HepG2 (cell line): ENCODE data around the gene KSR1. TPM values are rescaled to one million over a fixed set of nuclear protein-coding genes. Genes with fewer than 3 reads are reported as not detected.

Experiments used
- ATAC-seq: fragments of 200-7000 bp; cut with Tn5 transposase; 3 replicates; pipeline ENCODE4 v1.9.1; 2020; ENCODE audit warnings: mild to moderate bottlenecking, moderate library complexity
- BruUV-seq: library from RNA; stranded (reverse); fragments of 400-500 nt; replicated peaks from 2 replicates; lab custom pipeline; 2021; lab: Mats Ljungman, UMichigan
- CTCF ChIA-PET: fragments of 300-600 bp; formaldehyde crosslinking; extraction: SDS; loops from one replicate; lab custom pipeline; 2021; ENCODE audit warnings: low total read pairs, inconsistent platforms, low intra/inter-chr PET ratio; lab: Yijun Ruan, JAX
- POLR2A ChIA-PET: fragments of 350-600 bp; sonication (Branson Sonifier 250); formaldehyde crosslinking; loops from one replicate; lab custom pipeline; 2020; ENCODE audit warnings: antibody characterized with exemption, inconsistent platforms; lab: Yijun Ruan, JAX
- DNase-seq: peaks from one replicate; pipeline ENCODE4 v3.0.0-alpha.2; 2015; ENCODE audit warnings: low spot score
- FAIRE-seq: peaks from 3 replicates; lab custom pipeline; 2011; peaks lifted over from hg19 to GRCh38; lab: Jason Lieb, UNC
- H2AFZ ChIP-seq: one replicate; pipeline ENCODE4 v1.6.1; 2011; ENCODE audit warnings: low read length, inconsistent platforms
- H3K27ac ChIP-seq: fragments of 300-600 bp; 3 replicates; pipeline ENCODE4 v1.8.0; 2011; ENCODE audit warnings: mixed run types, mild to moderate bottlenecking, mixed read lengths, low read length, inconsistent platforms; ENCODE audit not compliant: insufficient read depth; ENCODE audit errors: extremely low read length
- H3K27me3 ChIP-seq, 2 experiments: fragments of 200-600 bp in 1 of 2; 2 replicates in 1 of 2; 3 replicates in 1 of 2; pipeline versions ENCODE4 v1.6.0 to v1.8.0; 2011; ENCODE audit warnings: low read length in 2 of 2, mild to moderate bottlenecking in 2 of 2, moderate library complexity in 2 of 2, inconsistent platforms in 1 of 2; ENCODE audit not compliant: insufficient read depth in 2 of 2, control insufficient read depth in 1 of 2
- H3K36me3 ChIP-seq, 2 experiments: fragments of 200-600 bp in 1 of 2; replicated peaks in 1 of 2; 2 replicates in 1 of 2; 3 replicates in 1 of 2; pipeline versions ENCODE4 v1.5.1 to v1.8.0; 2011; ENCODE audit warnings: low read length in 2 of 2, inconsistent platforms in 1 of 2; ENCODE audit not compliant: insufficient read depth in 2 of 2, control insufficient read depth in 1 of 2
- H3K4me1 ChIP-seq: 2 replicates; pipeline ENCODE4 v1.5.1; 2012; ENCODE audit warnings: low read length, inconsistent platforms; ENCODE audit not compliant: insufficient read depth
- H3K4me2 ChIP-seq: 2 replicates; pipeline ENCODE4 v1.6.0; 2011; ENCODE audit warnings: low read depth, low read length, inconsistent platforms
- H3K4me3 ChIP-seq, 3 experiments: fragments of 200-600 bp in 1 of 3; sonication (generic), shearing (Covaris generic) in 1 of 3; replicated peaks in 1 of 3; 2 replicates each; pipeline ENCODE4 v1.5.1; 2011 to 2016; ENCODE audit warnings: low read length in 3 of 3, inconsistent platforms in 2 of 3, low read depth in 2 of 3, mild to moderate bottlenecking in 2 of 3, control low read depth in 1 of 3, mixed read lengths in 1 of 3; ENCODE audit not compliant: insufficient read depth in 1 of 3
- H3K79me2 ChIP-seq: one replicate; pipeline ENCODE4 v1.6.1; 2011; ENCODE audit warnings: low read length, inconsistent platforms; ENCODE audit not compliant: insufficient read depth
- H3K9ac ChIP-seq: 2 replicates; pipeline ENCODE4 v1.6.0; 2011; ENCODE audit warnings: mild to moderate bottlenecking, low read depth, low read length, inconsistent platforms; ENCODE audit not compliant: insufficient read depth
- H3K9me3 ChIP-seq: 2 replicates; pipeline ENCODE4 v1.5.1; 2012; ENCODE audit warnings: mild to moderate bottlenecking, low read length
- H4K20me1 ChIP-seq: 2 replicates; pipeline ENCODE4 v1.6.0; 2011; ENCODE audit warnings: inconsistent platforms, mild to moderate bottlenecking, low read length, moderate library complexity; ENCODE audit not compliant: insufficient read depth
- JUND ChIP-seq: sonication (generic); formaldehyde crosslinking; IDR thresholded peaks from 2 replicates; pipeline ENCODE4 v1.8.0; 2022; ENCODE audit warnings: mild to moderate bottlenecking, missing genetic modification reagents
- KDM5A ChIP-seq: fragments of 200-600 bp; sonication (generic); IDR thresholded peaks from 2 replicates; pipeline ENCODE4 v1.7.0; 2018; ENCODE audit warnings: antibody characterized with exemption, mild to moderate bottlenecking, low read length, borderline replicate concordance
- KLF16 ChIP-seq, 2 experiments: sonication (generic) in 1 of 2; formaldehyde crosslinking in 1 of 2; IDR thresholded peaks; 2 replicates each; pipeline versions ENCODE4 v1.6.1 to v1.8.0; 2016 to 2023; ENCODE audit warnings: missing genetic modification reagents in 2 of 2, missing compliant biosample characterization in 1 of 2
- RAD21 ChIP-seq: fragments of 450-650 bp; formaldehyde crosslinking; IDR thresholded peaks from 2 replicates; pipeline ENCODE4 v1.5.0; 2020; ENCODE audit warnings: mild to moderate bottlenecking
- SETDB1 ChIP-seq: sonication (generic); formaldehyde crosslinking; IDR thresholded peaks from 2 replicates; pipeline ENCODE4 v1.5.1; 2020; ENCODE audit warnings: missing genetic modification reagents, mild to moderate bottlenecking, borderline replicate concordance
- ZBTB20 ChIP-seq: sonication (generic); formaldehyde crosslinking; IDR thresholded peaks from 2 replicates; pipeline ENCODE4 v1.8.1; 2023; ENCODE audit warnings: missing genetic modification reagents, low read depth, mild to moderate bottlenecking, borderline replicate concordance
- ZFAT ChIP-seq: sonication (generic); formaldehyde crosslinking; conservative IDR thresholded peaks from 2 replicates; pipeline ENCODE4 v1.8.1; 2023; ENCODE audit warnings: missing genetic modification reagents, inconsistent platforms
- ZNF124 ChIP-seq: sonication (generic); formaldehyde crosslinking; IDR thresholded peaks from 2 replicates; pipeline ENCODE4 v1.4.0; 2020; ENCODE audit warnings: missing genetic modification reagents
- ZNF501 ChIP-seq: sonication (generic); formaldehyde crosslinking; IDR thresholded peaks from 2 replicates; pipeline ENCODE4 v1.5.1; 2020; ENCODE audit warnings: mild to moderate bottlenecking, moderate library complexity, missing genetic modification reagents
- ZNF549 ChIP-seq: sonication (generic); formaldehyde crosslinking; IDR thresholded peaks from 2 replicates; pipeline ENCODE4 v1.5.0; 2020; ENCODE audit warnings: missing genetic modification reagents
- ZNF569 ChIP-seq: sonication (generic); formaldehyde crosslinking; IDR thresholded peaks from 2 replicates; pipeline ENCODE4 v1.5.0; 2020; ENCODE audit warnings: mild to moderate bottlenecking, missing genetic modification reagents, moderate library complexity, borderline replicate concordance
- ZNF75D ChIP-seq: sonication (generic); formaldehyde crosslinking; IDR thresholded peaks from 2 replicates; pipeline ENCODE4 v1.8.1; 2023; ENCODE audit warnings: missing genetic modification reagents, mild to moderate bottlenecking, borderline replicate concordance
- ZNF761 ChIP-seq: sonication (generic); formaldehyde crosslinking; conservative IDR thresholded peaks from 2 replicates; pipeline ENCODE4 v1.4.0; 2020; ENCODE audit warnings: mild to moderate bottlenecking, missing genetic modification reagents
- ZSCAN20 ChIP-seq: sonication (generic); formaldehyde crosslinking; IDR thresholded peaks from 2 replicates; pipeline ENCODE4 v1.4.0; 2020; ENCODE audit warnings: missing genetic modification reagents, mild to moderate bottlenecking, borderline replicate concordance
- WGBS: methylation state at CpG from one replicate; pipeline ENCODE4 v1.1.6; 2017; ENCODE audit warnings: low lambda C conversion rate; 5-methylcytosine and 5-hydroxymethylcytosine counted together
- in situ Hi-C: cut with HindIII; loops from 2 replicates; pipeline ENCODE4 v1.10.0; 2017; ENCODE audit warnings: low pct_unique_long_range_greater_than_20kb; ENCODE audit not compliant: extremely low pct_ligation_motif_present
- intact Hi-C: fragments of 100-400 bp; cut with micrococcal nuclease; formaldehyde crosslinking; loops from one replicate; pipeline ENCODE4 v1.10.0; 2022; ENCODE audit not compliant: unreplicated experiment
- polyA plus RNA-seq, 8 experiments: library from polyadenylated mRNA; depleted of rRNA in 3 of 8; stranded (reverse) in 7 of 8; unstranded in 1 of 8; fragments of >200 nt; fragmentation: Illumina TruSeq in 4 of 8; extraction: Trizol in 4 of 8; gene quantifications; 2 replicates each; pipeline versions ENCODE4 v1.2.1 to v1.2.3, GENCODE V29; 2011 to 2016; ENCODE audit warnings: low read depth in 4 of 8, missing spikeins in 1 of 8, mixed read lengths in 1 of 8; ENCODE audit not compliant: insufficient read depth in 1 of 8
- total RNA-seq, 5 experiments: library from RNA; depleted of rRNA; stranded (reverse); fragments of >200 nt; fragmentation: Illumina TruSeq; extraction: Trizol; gene quantifications; 2 replicates each; pipeline ENCODE4 v1.2.3, GENCODE V29; 2016; ENCODE audit warnings: low read depth in 1 of 5
- TF ChIP-seq, protein P1 (sequence below): sonication (generic); formaldehyde crosslinking; IDR thresholded peaks from 2 replicates; pipeline ENCODE4 v1.9.0; 2022; ENCODE audit warnings: low read depth, missing genetic modification reagents

Gene KSR1
- total and polyA plus RNA-seq, 2 of the 13 experiments (the other 11 are each of a cell fraction or from before 2014, with no cell fraction given): 10.1 to 16.6 TPM

DNA sequence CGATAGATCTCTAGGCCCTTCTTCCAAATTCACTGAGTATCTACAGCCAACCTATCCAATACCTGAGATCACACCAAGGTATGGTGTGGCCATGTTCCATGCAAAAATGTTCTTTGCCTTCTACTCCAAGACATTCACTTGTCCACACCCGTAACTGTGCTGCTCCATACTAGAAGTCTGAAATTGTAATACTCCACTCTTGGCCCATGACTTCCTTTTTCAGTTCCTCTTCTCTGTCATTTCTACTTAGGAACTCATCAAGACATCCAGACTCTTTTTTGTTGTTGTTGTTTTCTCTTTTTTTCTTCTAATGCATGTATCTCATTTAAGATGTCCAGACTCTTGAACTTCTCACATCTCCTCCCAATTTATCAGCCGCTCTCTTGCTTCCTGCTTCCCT, 42.5 kb upstream of the KSR1 start:
- CTCF ChIA-PET: no interaction called here
- no peaks in the 10 kb centered on the region for H3K79me2 ChIP-seq
- no peaks in the 10 kb centered on the region for H3K36me3 ChIP-seq
- intact Hi-C loops: no loop called here
- peaks cover 4% of the 10 kb centered on the region; the same call in 1 of the 2 replicates for H3K4me1 ChIP-seq
- no peaks in the 10 kb centered on the region for H4K20me1 ChIP-seq
- H3K9ac ChIP-seq: no peak overlapping the region
- H3K27me3 ChIP-seq: peaks cover 1 to 10% of the 10 kb centered on the region in 2 experiments; a peak in 3 of 5 replicates
- H3K4me2 ChIP-seq: no peak overlapping the region
- 46% methylated on average over 3 of the region's 3 CpGs for WGBS
- no peak for ATAC-seq
- H3K9me3 ChIP-seq: no peaks in the 10 kb centered on the region
- no TSS peak for BruUV-seq
- TF ChIP-seq ZSCAN20 (CRISPR knock-in tag) (no peak), ZBTB20 (CRISPR knock-in tag) (no peak), ZNF549 (CRISPR knock-in tag) (no peak), ZNF124 (CRISPR knock-in tag) (no peak), ZNF761 (CRISPR knock-in tag) (no peak), ZNF501 (CRISPR knock-in tag) (no peak), RAD21 (CRISPR knock-in tag) (no peak), SETDB1 (CRISPR knock-in tag) (no peak), KLF16 (CRISPR knock-in tag; IDR thresholded peaks at IDR 0.05) (no peak), JUND (CRISPR knock-in tag) (no peak), ZFAT (CRISPR knock-in tag) (no peak), KDM5A (no peak), ZNF569 (CRISPR knock-in tag) (no peak), ZNF75D (CRISPR knock-in tag) (no peak)
- TF ChIP-seq, protein P1, sequence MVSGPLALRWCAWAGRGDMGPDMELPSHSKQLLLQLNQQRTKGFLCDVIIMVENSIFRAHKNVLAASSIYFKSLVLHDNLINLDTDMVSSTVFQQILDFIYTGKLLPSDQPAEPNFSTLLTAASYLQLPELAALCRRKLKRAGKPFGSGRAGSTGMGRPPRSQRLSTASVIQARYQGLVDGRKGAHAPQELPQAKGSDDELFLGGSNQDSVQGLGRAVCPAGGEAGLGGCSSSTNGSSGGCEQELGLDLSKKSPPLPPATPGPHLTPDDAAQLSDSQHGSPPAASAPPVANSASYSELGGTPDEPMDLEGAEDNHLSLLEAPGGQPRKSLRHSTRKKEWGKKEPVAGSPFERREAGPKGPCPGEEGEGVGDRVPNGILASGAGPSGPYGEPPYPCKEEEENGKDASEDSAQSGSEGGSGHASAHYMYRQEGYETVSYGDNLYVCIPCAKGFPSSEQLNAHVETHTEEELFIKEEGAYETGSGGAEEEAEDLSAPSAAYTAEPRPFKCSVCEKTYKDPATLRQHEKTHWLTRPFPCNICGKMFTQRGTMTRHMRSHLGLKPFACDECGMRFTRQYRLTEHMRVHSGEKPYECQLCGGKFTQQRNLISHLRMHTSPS (CRISPR knock-in tag): no peak
- TF ChIP-seq, all 625 proteins: peak for 0
- DNase-seq (no peak), FAIRE-seq (no peak)
- Histone ChIP-seq H3K4me3 (no peak overlapping the region), H2AFZ (no peak overlapping the region), H3K27ac (no peak overlapping the region)
- POLR2A ChIA-PET: no interaction called here
- in situ Hi-C loops: no loop called here
